HG02870 (cell line): ENCODE data around the gene SLC39A7.

Experiments used
- ATAC-seq: cut with Tn5 transposase; IDR thresholded peaks from one replicate; pipeline ENCODE4 v1.9.1; 2021; ENCODE audit warnings: mild to moderate bottlenecking, moderate library complexity; ENCODE audit not compliant: unreplicated experiment

Gene SLC39A7

GRCh38 chr6:33204415-33205190, 3.9 kb downstream of the SLC39A7 start, which contains the start of gene HSD17B8:
TSS of gene HSD17B8 (plus strand) at chr6:33204655. CDS start at chr6:33204669, 14 bp downstream.
- peak; percentile 43 for ATAC-seq

- no peak for ATAC-seq
These were observed 4.7 kb downstream of the SLC39A7 start for GRCh38 chr6:33205191-33206026.

- no peak for ATAC-seq
These were observed 5.6 kb downstream of the SLC39A7 start for GRCh38 chr6:33206027-33206863.

GRCh38 chr6:33206864-33207551, 6.3 kb downstream of the SLC39A7 start:
- no peak for ATAC-seq

- ATAC-seq = no peak
These were observed 7.0 kb downstream of the SLC39A7 start for GRCh38 chr6:33207552-33208090.

- ATAC-seq = peak; percentile 40
These were observed 7.7 kb downstream of the SLC39A7 start, which contains the start of gene RING1 for GRCh38 chr6:33208091-33208967. TSS of gene RING1 (plus strand) at chr6:33208500. CDS start at chr6:33208823, 323 bp downstream.

- ATAC-seq = no peak
These were observed 9.2 kb downstream of the SLC39A7 start for GRCh38 chr6:33209856-33210255.

GRCh38 chr6:33211136-33211535, 10.5 kb downstream of the SLC39A7 start:
- no peak for ATAC-seq

- ATAC-seq = no peak
These were observed 11.2 kb downstream of the SLC39A7 start for GRCh38 chr6:33211666-33212422.

- no peak for ATAC-seq
These were observed 12.1 kb downstream of the SLC39A7 start for GRCh38 chr6:33212857-33213165.

GRCh38 chr6:33213166-33213988, 12.7 kb downstream of the SLC39A7 start:
- ATAC-seq = no peak

- no peak for ATAC-seq
These were observed 13.3 kb downstream of the SLC39A7 start for GRCh38 chr6:33213989-33214335.

- no peak for ATAC-seq
These were observed 14.8 kb downstream of the SLC39A7 start for GRCh38 chr6:33215271-33216116.

- ATAC-seq = no peak
These were observed 15.5 kb downstream of the SLC39A7 start for GRCh38 chr6:33216117-33216649.

- no peak for ATAC-seq
These were observed 16.6 kb downstream of the SLC39A7 start for GRCh38 chr6:33217246-33217645.

GRCh38 chr6:33217681-33218080, 17.0 kb downstream of the SLC39A7 start:
- ATAC-seq = no peak
